Osteoblast (primary cell): ENCODE data around the gene CFAP99. TPM values are rescaled to one million over a fixed set of nuclear protein-coding genes. Genes with fewer than 3 reads are reported as not detected.

Experiments
- DNase-seq: peaks from one replicate; pipeline ENCODE4 v3.0.0; 2011; ENCODE audit warnings: low spot score, mixed read lengths; ENCODE audit not compliant: insufficient read length; ENCODE audit errors: missing footprints
- H2AFZ ChIP-seq: 2 replicates; pipeline ENCODE4 v1.6.0; 2011; ENCODE audit warnings: mild to moderate bottlenecking, low read length
- H3K27ac ChIP-seq: 2 replicates; pipeline ENCODE4 v1.5.1; 2011; ENCODE audit warnings: mild to moderate bottlenecking, low read depth, low read length, moderate library complexity
- H3K27me3 ChIP-seq: 2 replicates; pipeline ENCODE4 v1.6.0; 2012; ENCODE audit warnings: mild to moderate bottlenecking, control low read depth, inconsistent platforms, low read length, moderate library complexity; ENCODE audit not compliant: insufficient read depth
- H3K36me3 ChIP-seq: 2 replicates; pipeline ENCODE4 v1.5.1; 2011; ENCODE audit warnings: mild to moderate bottlenecking, low read length, control low read depth, moderate library complexity; ENCODE audit not compliant: insufficient read depth
- H3K4me1 ChIP-seq: 2 replicates; pipeline ENCODE4 v1.5.1; 2011; ENCODE audit warnings: mild to moderate bottlenecking, low read length, control low read depth, moderate library complexity; ENCODE audit not compliant: insufficient read depth
- H3K4me2 ChIP-seq: 2 replicates; pipeline ENCODE4 v1.6.0; 2011; ENCODE audit warnings: mild to moderate bottlenecking, low read length; ENCODE audit not compliant: insufficient read depth
- H3K4me3 ChIP-seq: fragments of 200-600 bp; sonication (generic); 3 replicates; pipeline ENCODE4 v1.5.1; 2012; ENCODE audit warnings: mild to moderate bottlenecking, low read length, inconsistent platforms; ENCODE audit not compliant: insufficient read depth
- H3K79me2 ChIP-seq: 2 replicates; pipeline ENCODE4 v1.6.0; 2012; ENCODE audit warnings: mild to moderate bottlenecking, low read length, control low read depth, inconsistent platforms; ENCODE audit not compliant: insufficient read depth
- H3K9me3 ChIP-seq: 2 replicates; pipeline ENCODE4 v1.5.1; 2011; ENCODE audit warnings: low read depth, low read length, control low read depth
- H4K20me1 ChIP-seq: 2 replicates; pipeline ENCODE4 v1.6.0; 2012; ENCODE audit warnings: mild to moderate bottlenecking, low read length, control low read depth; ENCODE audit not compliant: insufficient read depth
- CTCF ChIP-seq: IDR thresholded peaks from 2 replicates; pipeline ENCODE4 v1.5.1; 2011; ENCODE audit warnings: mild to moderate bottlenecking, low read depth, low read length, moderate library complexity; ENCODE audit errors: extremely low read depth
- total RNA-seq: library from RNA; depleted of rRNA; stranded (reverse); fragments of >200 nt; gene quantifications from 2 replicates; pipeline ENCODE4 v1.2.3, GENCODE V29; 2012

Gene CFAP99
- total RNA-seq, 1 donor: under 0.01 TPM

GRCh38 chr4:2483237-2483636 is 64.5 kb downstream of the CFAP99 start:
- no peaks in the 10 kb centered on the region for H3K36me3 ChIP-seq
- peaks cover 100% of the 10 kb centered on the region for H3K79me2 ChIP-seq
- no peak overlapping the region for H3K4me3 ChIP-seq
- no peak overlapping the region for H2AFZ ChIP-seq
- DNase-seq: no peak
- H3K27me3 ChIP-seq: no peaks in the 10 kb centered on the region
- no peaks in the 10 kb centered on the region for H3K9me3 ChIP-seq
- peaks cover 6% of the 10 kb centered on the region for H3K4me1 ChIP-seq
- H3K4me2 ChIP-seq: peak overlapping the region; percentile 1
- peaks cover 87% of the 10 kb centered on the region for H4K20me1 ChIP-seq
- no peak overlapping the region for H3K27ac ChIP-seq
- no peak for TF ChIP-seq CTCF

GRCh38 chr4:2484185-2484584 is 65.4 kb downstream of the CFAP99 start:
- no peak for TF ChIP-seq CTCF
- Histone ChIP-seq H3K4me1 (peaks cover 6% of the 10 kb centered on the region), H4K20me1 (peaks cover 83% of the 10 kb centered on the region)

GRCh38 chr4:2484993-2485392 is 66.2 kb downstream of the CFAP99 start:
- peaks cover 3% of the 10 kb centered on the region for H3K36me3 ChIP-seq
- peaks cover 12% of the 10 kb centered on the region for H3K4me1 ChIP-seq
- H3K4me3 ChIP-seq: no peak overlapping the region
- H3K27me3 ChIP-seq: no peaks in the 10 kb centered on the region
- H3K79me2 ChIP-seq: peaks cover 100% of the 10 kb centered on the region
- H4K20me1 ChIP-seq: peaks cover 84% of the 10 kb centered on the region
- H3K9me3 ChIP-seq: no peaks in the 10 kb centered on the region
- DNase-seq: peak; percentile 57
- H3K27ac ChIP-seq: no peak overlapping the region
- TF ChIP-seq CTCF: no peak
- H2AFZ ChIP-seq: no peak overlapping the region
- H3K4me2 ChIP-seq: no peak overlapping the region

More at GRCh38 chr4:2484185-2484584, 65.4 kb downstream of the CFAP99 start:
- Histone ChIP-seq H3K27me3 (no peaks in the 10 kb centered on the region), H3K4me2 (no peak overlapping the region), H2AFZ (no peak overlapping the region), H3K79me2 (peaks cover 100% of the 10 kb centered on the region), H3K4me3 (no peak overlapping the region), H3K9me3 (no peaks in the 10 kb centered on the region), H3K27ac (no peak overlapping the region), H3K36me3 (no peaks in the 10 kb centered on the region)
- DNase-seq: no peak

GRCh38 chr4:2485956-2486355 is 67.2 kb downstream of the CFAP99 start:
- no peak for TF ChIP-seq CTCF
- Histone ChIP-seq H3K36me3 (peaks cover 9% of the 10 kb centered on the region), H2AFZ (no peak overlapping the region), H3K4me1 (peaks cover 18% of the 10 kb centered on the region), H3K27ac (no peak overlapping the region), H4K20me1 (peaks cover 85% of the 10 kb centered on the region), H3K79me2 (peaks cover 100% of the 10 kb centered on the region), H3K4me2 (no peak overlapping the region), H3K27me3 (no peaks in the 10 kb centered on the region), H3K9me3 (no peaks in the 10 kb centered on the region), H3K4me3 (no peak overlapping the region)
- no peak for DNase-seq
